PC-3 (cell line): ENCODE data around the gene UBAC2. TPM values are rescaled to one million over a fixed set of nuclear protein-coding genes. Genes with fewer than 3 reads are reported as not detected.

ENCODE experiments used
- ATAC-seq: fragments of 200-7000 bp; cut with Tn5 transposase; 2 replicates; pipeline ENCODE4 v1.9.1; 2020; ENCODE audit warnings: mild to moderate bottlenecking, moderate library complexity
- BruUV-seq: library from RNA; stranded (reverse); fragments of 400-500 nt; replicated peaks from 2 replicates; lab custom pipeline; 2021; lab: Mats Ljungman, UMichigan
- CTCF ChIA-PET: fragments of 300-600 bp; sonication (Branson Sonifier 250); formaldehyde crosslinking; loops from one replicate; lab custom pipeline; 2022; ENCODE audit warnings: antibody characterized with exemption; lab: Charles Lee
- POLR2A ChIA-PET: fragments of 300-600 bp; sonication (Branson Sonifier 250); formaldehyde crosslinking; loops from one replicate; lab custom pipeline; 2022; ENCODE audit warnings: antibody characterized with exemption; ENCODE audit not compliant: unreplicated experiment; lab: Charles Lee
- DNase-seq: peaks from one replicate; pipeline ENCODE4 v3.0.0-alpha.2; 2015
- H2AFZ ChIP-seq: fragments of 300-600 bp; sonication (generic); 2 replicates; pipeline ENCODE4 v1.6.0; 2016; ENCODE audit warnings: antibody characterized with exemption, low read length
- H3F3A ChIP-seq: fragments of 300-600 bp; sonication (generic); one replicate; pipeline ENCODE4 v1.6.0; 2017; ENCODE audit warnings: antibody characterized with exemption, low read length, control low read depth, mild to moderate bottlenecking; ENCODE audit not compliant: unreplicated experiment
- H3K27ac ChIP-seq: fragments of 300-600 bp; sonication (generic); 2 replicates; pipeline ENCODE4 v1.5.1; 2016; ENCODE audit warnings: mild to moderate bottlenecking, low read length
- H3K27me3 ChIP-seq: fragments of 300-600 bp; sonication (generic); 2 replicates; pipeline ENCODE4 v1.6.1; 2016; ENCODE audit warnings: low read length, mixed read lengths
- H3K36me3 ChIP-seq: fragments of 300-600 bp; sonication (generic); 2 replicates; pipeline ENCODE4 v1.6.1; 2016; ENCODE audit warnings: low read depth, mixed run types, low read length, mixed read lengths
- H3K4me1 ChIP-seq: fragments of 300-600 bp; sonication (generic); 2 replicates; pipeline ENCODE4 v1.5.1; 2016; ENCODE audit warnings: low read length; ENCODE audit not compliant: insufficient read depth
- H3K4me2 ChIP-seq: fragments of 300-600 bp; sonication (generic); 2 replicates; pipeline ENCODE4 v1.6.0; 2016; ENCODE audit warnings: low read length
- H3K4me3 ChIP-seq: fragments of 300-600 bp; sonication (generic); 2 replicates; pipeline ENCODE4 v1.5.1; 2016; ENCODE audit warnings: mild to moderate bottlenecking, low read length, mixed read lengths
- H3K79me2 ChIP-seq: fragments of 300-600 bp; sonication (generic); 2 replicates; pipeline ENCODE4 v1.6.1; 2017; ENCODE audit warnings: low read length, mixed read lengths
- H3K9ac ChIP-seq: fragments of 300-600 bp; sonication (generic); 2 replicates; pipeline ENCODE4 v1.6.0; 2016; ENCODE audit warnings: mild to moderate bottlenecking, low read length
- H3K9me2 ChIP-seq: fragments of 300-600 bp; sonication (generic); replicated peaks from 2 replicates; pipeline ENCODE4 v1.6.1; 2016; ENCODE audit warnings: mixed run types, low read length, mixed read lengths
- H3K9me3 ChIP-seq: fragments of 300-600 bp; sonication (generic); 2 replicates; pipeline ENCODE4 v1.6.1; 2016; ENCODE audit warnings: low read length, mixed read lengths
- H4K20me1 ChIP-seq: fragments of 300-600 bp; sonication (generic); 2 replicates; pipeline ENCODE4 v1.6.1; 2016; ENCODE audit warnings: low read length, mixed read lengths
- CTCF ChIP-seq: fragments of 300-600 bp; sonication (generic); conservative IDR thresholded peaks from 2 replicates; pipeline ENCODE4 v1.5.1; 2017; ENCODE audit warnings: antibody characterized with exemption, low read depth, mild to moderate bottlenecking, low read length
- EZH2 ChIP-seq: fragments of 300-600 bp; sonication (generic); IDR thresholded peaks from one replicate; pipeline ENCODE4 v1.6.1; 2017; ENCODE audit warnings: antibody characterized with exemption, mild to moderate bottlenecking, low read length; ENCODE audit not compliant: unreplicated experiment
- EZH2phosphoT487 ChIP-seq: fragments of 300-600 bp; sonication (generic); IDR thresholded peaks from 2 replicates; pipeline ENCODE4 v1.6.1; 2018; ENCODE audit warnings: mild to moderate bottlenecking, antibody characterized with exemption, low read length, borderline replicate concordance
- intact Hi-C: fragments of 100-400 bp; cut with micrococcal nuclease; formaldehyde crosslinking; loops from 2 replicates; pipeline ENCODE4 v1.9.0; 2023
- total RNA-seq: library from RNA; depleted of rRNA; stranded (reverse); fragments of >200 nt; gene quantifications from 2 replicates; pipeline ENCODE4 v1.2.3, GENCODE V29; 2014

Gene UBAC2
- total RNA-seq, 1 experiment from 2014 or later: 34.5 TPM

- Histone ChIP-seq H3K9ac (no peak overlapping the region), H3K4me2 (no peak overlapping the region), H4K20me1 (no peaks in the 10 kb centered on the region), H3K36me3 (no peaks in the 10 kb centered on the region), H3K27me3 (no peaks in the 10 kb centered on the region), H3K27ac (no peak overlapping the region), H2AFZ (no peak overlapping the region), H3K9me3 (no peaks in the 10 kb centered on the region), H3K4me3 (no peak overlapping the region), H3K4me1 (no peaks in the 10 kb centered on the region), H3K9me2 (no peaks in the 10 kb centered on the region), H3K79me2 (no peaks in the 10 kb centered on the region), H3F3A (no peaks in the 10 kb centered on the region)
- no TSS peak for BruUV-seq
- ChIA-PET CTCF (no interaction called here), POLR2A (no interaction called here)
- DNase-seq: no peak
- no peak for ATAC-seq
- TF ChIP-seq EZH2 (no peak), CTCF (no peak), EZH2phosphoT487 (no peak)
- intact Hi-C loops: no loop called here
Observed at GRCh38 chr13:99290894-99291293, 90.2 kb downstream of the UBAC2 start.

- Histone ChIP-seq H3K4me2 (no peak overlapping the region), H3K36me3 (no peaks in the 10 kb centered on the region), H3K9me2 (no peaks in the 10 kb centered on the region), H3K79me2 (no peaks in the 10 kb centered on the region), H3K9me3 (no peaks in the 10 kb centered on the region), H4K20me1 (no peaks in the 10 kb centered on the region), H2AFZ (no peak overlapping the region), H3F3A (no peaks in the 10 kb centered on the region), H3K27ac (no peak overlapping the region), H3K9ac (no peak overlapping the region), H3K4me1 (no peaks in the 10 kb centered on the region), H3K4me3 (no peak overlapping the region), H3K27me3 (no peaks in the 10 kb centered on the region)
- ATAC-seq (no peak), DNase-seq (no peak)
- intact Hi-C loops: no loop called here
- ChIA-PET POLR2A (no interaction called here), CTCF (no interaction called here)
- BruUV-seq: no TSS peak
- no peak for TF ChIP-seq EZH2phosphoT487
- no peak for TF ChIP-seq EZH2
- no peak for TF ChIP-seq CTCF
Observed at GRCh38 chr13:99293178-99293577, 92.5 kb downstream of the UBAC2 start.

GRCh38 chr13:99294198-99294597, 93.5 kb downstream of the UBAC2 start:
- CTCF ChIA-PET: no interaction called here
- Histone ChIP-seq H3K79me2 (no peaks in the 10 kb centered on the region), H3K9me2 (no peaks in the 10 kb centered on the region), H3K27ac (no peak overlapping the region), H3K36me3 (no peaks in the 10 kb centered on the region), H3F3A (no peaks in the 10 kb centered on the region), H4K20me1 (no peaks in the 10 kb centered on the region), H3K27me3 (no peaks in the 10 kb centered on the region), H3K4me2 (no peak overlapping the region), H3K9ac (no peak overlapping the region), H3K9me3 (no peaks in the 10 kb centered on the region), H2AFZ (no peak overlapping the region), H3K4me1 (no peaks in the 10 kb centered on the region), H3K4me3 (no peak overlapping the region)
- intact Hi-C loops: no loop called here
- TF ChIP-seq EZH2phosphoT487 (no peak), EZH2 (no peak), CTCF (no peak)
- no TSS peak for BruUV-seq
- no peak for ATAC-seq
- POLR2A ChIA-PET: no interaction called here
- DNase-seq: no peak
